HG03442 (cell line): ENCODE data around the gene TMA7.

Source experiments
- ATAC-seq: cut with Tn5 transposase; IDR thresholded peaks from one replicate; pipeline ENCODE4 v1.9.1; 2021; ENCODE audit warnings: mild to moderate bottlenecking, moderate library complexity; ENCODE audit not compliant: unreplicated experiment

Gene TMA7

GRCh38 chr3:48422272-48422671 is 17.8 kb upstream of the TMA7 start:
- ATAC-seq = no peak

- no peak for ATAC-seq
Observed at GRCh38 chr3:48422681-48423080, 17.4 kb upstream of the TMA7 start.

- ATAC-seq = no peak
Observed at GRCh38 chr3:48423241-48423882, 16.7 kb upstream of the TMA7 start.

GRCh38 chr3:48423883-48424695 is 16.0 kb upstream of the TMA7 start:
- ATAC-seq = no peak

GRCh38 chr3:48425281-48425812 is 14.7 kb upstream of the TMA7 start:
- ATAC-seq = no peak

DNA sequence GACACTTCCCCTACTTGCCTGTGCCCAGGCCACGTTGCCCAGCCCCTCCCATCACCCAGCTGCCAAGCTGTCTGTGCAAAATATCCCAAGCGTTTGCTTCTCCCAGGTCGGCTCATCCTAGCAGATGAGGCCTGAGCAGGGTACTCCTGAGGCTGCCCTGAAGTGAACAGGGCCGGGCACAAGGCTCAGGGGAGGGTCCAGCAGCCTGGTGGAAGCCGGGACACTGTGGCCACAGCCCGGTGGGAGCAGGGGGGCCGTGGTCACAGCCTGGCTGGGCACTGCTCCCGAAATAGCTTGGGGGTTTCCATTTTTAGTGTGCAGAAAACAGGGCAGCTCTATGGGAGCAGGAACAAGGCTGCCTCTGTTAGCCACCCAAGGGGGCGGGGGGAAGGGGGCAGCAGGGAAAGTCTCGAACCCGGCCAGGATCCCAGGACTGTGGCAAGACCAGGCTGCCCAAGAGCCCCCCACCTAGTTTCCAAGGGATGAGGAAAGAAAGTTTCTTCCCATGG is 13.6 kb upstream of the TMA7 start:
- ATAC-seq = no peak

GRCh38 chr3:48426944-48427629 is 13.0 kb upstream of the TMA7 start:
- no peak for ATAC-seq

DNA sequence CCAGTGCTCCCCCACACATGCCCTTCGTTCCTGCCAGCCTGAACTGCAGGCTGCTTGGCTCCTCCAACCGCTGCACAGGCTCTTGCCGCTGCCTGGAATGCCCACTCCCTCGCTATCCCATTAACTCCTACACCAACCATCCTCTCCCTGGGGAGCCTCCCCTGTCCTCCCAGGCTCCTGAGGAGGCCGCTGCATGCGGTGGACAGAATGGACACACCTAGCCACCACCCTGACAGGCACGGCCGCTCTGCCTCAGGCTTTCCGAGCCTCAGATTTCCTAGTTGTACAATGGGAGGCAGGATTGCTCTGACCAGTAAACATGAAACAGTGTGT is 12.5 kb upstream of the TMA7 start:
- ATAC-seq = no peak

DNA sequence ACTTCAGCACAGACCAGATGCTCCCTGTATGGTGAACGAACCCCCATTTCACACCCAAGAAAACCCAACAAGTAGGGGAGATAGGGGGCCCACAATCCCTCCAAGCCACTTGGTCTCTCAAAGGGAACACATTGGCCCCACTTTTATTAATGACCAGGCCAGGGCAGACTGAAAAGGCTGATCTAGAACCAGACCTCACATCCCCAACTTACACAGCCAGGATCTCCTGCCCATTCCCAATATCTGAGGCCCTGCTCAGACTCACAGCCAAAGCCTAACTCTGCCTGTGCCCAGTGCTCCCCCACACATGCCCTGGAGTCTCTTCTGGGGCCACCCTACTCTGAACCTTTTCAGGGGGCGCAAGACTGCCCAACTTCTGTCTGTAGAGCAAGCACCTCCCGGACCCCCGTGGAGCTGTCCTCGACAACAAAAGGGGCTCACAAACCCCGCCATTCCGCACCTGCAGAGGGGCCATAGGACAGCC is 11.9 kb upstream of the TMA7 start:
- no peak for ATAC-seq

GRCh38 chr3:48428572-48429316 is 11.3 kb upstream of the TMA7 start:
- ATAC-seq = no peak

GRCh38 chr3:48429317-48429959 is 10.6 kb upstream of the TMA7 start:
- ATAC-seq = no peak

- ATAC-seq = no peak
Observed at GRCh38 chr3:48429960-48430707, 9.9 kb upstream of the TMA7 start, which contains the start of gene PLXNB1. PLXNB1 (minus strand) TSS chr3:48430086; CDS start chr3:48424611, 5,475 bp downstream.

DNA sequence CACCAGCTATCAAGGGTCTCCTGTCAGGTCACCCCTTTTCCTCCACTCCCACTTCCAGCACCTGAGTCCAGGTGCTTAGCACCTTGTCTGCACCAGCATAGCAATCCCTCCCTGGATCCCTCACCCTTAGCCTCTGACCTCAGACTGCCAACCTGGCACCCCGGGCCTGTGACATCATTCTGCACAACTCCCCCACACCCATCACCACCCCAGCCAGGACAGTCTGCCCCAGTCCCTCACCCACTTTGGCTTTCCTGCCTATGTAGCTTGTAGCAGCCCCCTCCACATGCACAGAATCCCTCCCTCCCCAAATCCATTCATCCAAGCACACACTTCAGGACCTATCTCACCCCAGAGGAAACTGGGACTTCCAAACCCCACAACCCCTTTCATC is 9.4 kb upstream of the TMA7 start:
- ATAC-seq = no peak

DNA sequence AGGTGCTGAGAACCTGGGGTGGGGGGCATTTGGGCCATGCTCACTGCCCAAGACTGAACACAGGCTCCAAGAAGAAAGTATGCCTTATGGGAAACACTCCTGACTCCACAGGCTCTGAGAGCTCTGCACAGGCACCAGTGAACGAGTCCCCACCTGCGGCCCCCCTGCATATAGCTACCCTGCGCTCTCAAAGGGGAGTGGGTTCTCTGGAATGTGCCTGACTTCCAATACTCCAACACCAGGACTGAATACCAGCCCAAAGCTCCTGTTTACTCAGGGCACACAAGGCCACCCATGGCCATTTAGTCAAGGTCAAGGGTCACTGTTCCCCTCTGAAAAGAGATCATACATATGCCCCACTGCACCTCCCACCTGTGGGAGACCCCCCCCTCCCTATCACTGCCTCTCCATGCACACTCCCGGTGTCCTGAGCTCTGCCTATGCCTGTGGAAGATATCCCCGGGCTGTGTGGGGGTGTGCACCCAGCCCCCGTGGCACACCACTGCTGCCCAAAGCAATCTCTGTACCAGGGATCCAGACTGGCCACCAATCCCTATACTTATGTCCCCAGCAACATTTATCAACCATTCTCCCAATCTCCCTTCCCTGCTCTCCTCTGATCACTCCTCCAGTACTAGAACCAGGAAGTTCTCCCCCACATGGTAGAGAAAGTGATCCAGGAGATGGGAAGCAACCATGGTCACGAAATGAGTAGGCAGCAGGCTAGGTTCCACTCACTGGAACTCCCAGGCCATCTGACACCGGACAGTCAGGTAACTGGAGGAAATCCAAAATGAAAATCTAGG is 8.6 kb upstream of the TMA7 start:
- no peak for ATAC-seq

DNA sequence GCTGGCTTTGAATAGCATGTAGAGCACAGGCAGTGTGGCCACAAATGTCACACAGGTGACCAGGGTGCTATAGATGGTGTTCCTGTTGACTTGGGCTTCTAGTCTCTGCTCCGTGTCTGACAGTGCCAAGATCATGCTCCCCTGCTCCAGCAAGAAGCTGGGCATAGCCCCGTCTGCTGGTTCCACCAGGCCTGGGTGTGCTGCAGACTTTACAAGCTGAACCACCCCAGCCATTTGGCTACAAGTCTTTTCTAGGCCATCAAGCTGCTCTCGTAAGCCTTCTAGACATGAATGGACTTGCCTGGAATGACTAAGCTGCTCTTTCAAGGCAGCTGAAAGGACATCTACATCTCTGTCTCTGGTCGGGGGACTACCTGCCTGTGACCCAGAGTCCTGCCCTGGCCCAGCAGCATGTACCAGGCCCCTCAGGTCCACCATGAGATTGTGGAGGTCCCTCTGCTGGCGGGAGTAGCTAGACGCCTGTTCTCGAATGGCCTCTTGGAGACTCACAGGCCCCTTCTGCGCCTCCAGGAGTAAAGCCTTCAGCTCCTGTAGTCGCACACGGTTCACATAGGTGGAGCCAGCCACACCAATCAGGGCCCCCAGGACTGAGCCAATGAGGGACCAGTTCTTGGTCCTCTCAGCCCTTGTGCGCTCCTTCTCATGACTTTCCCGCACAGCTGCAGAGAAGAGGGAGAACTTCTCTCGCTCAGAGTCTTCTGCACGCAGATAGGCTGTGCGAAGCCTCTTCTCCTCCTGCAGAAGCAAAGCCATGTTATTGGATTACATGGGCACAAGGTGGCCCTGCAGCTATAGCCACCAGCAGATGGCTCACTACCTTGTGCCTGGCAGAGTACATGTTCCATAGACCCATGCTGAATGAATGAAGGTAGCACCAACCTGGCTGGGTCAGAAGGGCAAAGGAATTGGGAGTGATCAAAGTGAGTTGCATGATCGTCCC is 7.4 kb upstream of the TMA7 start:
- no peak for ATAC-seq

- no peak for ATAC-seq
Observed at GRCh38 chr3:48433472-48434118, 6.5 kb upstream of the TMA7 start.
